A673 (cell line): Measurements from ENCODE around the gene EML1. TPM values are rescaled to one million over a fixed set of nuclear protein-coding genes. Genes with fewer than 3 reads are reported as not detected.

ENCODE experiments used
- BruUV-seq: library from RNA; stranded (reverse); fragments of 400-500 nt; replicated peaks from 2 replicates; lab custom pipeline; 2021; lab: Mats Ljungman, UMichigan
- CTCF ChIA-PET: fragments of 300-600 bp; sonication (Branson Sonifier 250); formaldehyde crosslinking; loops from one replicate; lab custom pipeline; 2022; ENCODE audit warnings: antibody characterized with exemption; lab: Charles Lee
- POLR2A ChIA-PET: fragments of 300-600 bp; sonication (Branson Sonifier 250); formaldehyde crosslinking; loops from one replicate; lab custom pipeline; 2022; ENCODE audit warnings: antibody characterized with exemption; ENCODE audit not compliant: low non-redundant PET; lab: Charles Lee
- DNase-seq: peaks from one replicate; pipeline ENCODE4 v3.0.0-alpha.2; 2015; ENCODE audit warnings: low spot score
- H3K27ac ChIP-seq: fragments of 200-600 bp; sonication (generic); 2 replicates; pipeline ENCODE4 v1.5.1; 2016; ENCODE audit warnings: mixed run types, low read depth, mild to moderate bottlenecking, mixed read lengths, antibody characterized with exemption, low read length; ENCODE audit not compliant: poor library complexity, severe bottlenecking
- H3K27me3 ChIP-seq: fragments of 200-600 bp; sonication (generic); replicated peaks from 2 replicates; pipeline ENCODE4 v1.6.1; 2017; ENCODE audit warnings: mixed run types, low read depth, mild to moderate bottlenecking, mixed read lengths, antibody characterized with exemption, low read length; ENCODE audit not compliant: insufficient read depth, poor library complexity
- H3K36me3 ChIP-seq: fragments of 200-600 bp; sonication (generic); 2 replicates; pipeline ENCODE4 v1.6.1; 2016; ENCODE audit warnings: mixed run types, mild to moderate bottlenecking, mixed read lengths, antibody characterized with exemption, low read length; ENCODE audit not compliant: insufficient read depth, poor library complexity, severe bottlenecking
- H3K4me1 ChIP-seq: fragments of 200-600 bp; sonication (generic); 2 replicates; pipeline ENCODE4 v1.6.1; 2017; ENCODE audit warnings: mixed run types, mild to moderate bottlenecking, mixed read lengths, antibody characterized with exemption, low read length; ENCODE audit not compliant: insufficient read depth, poor library complexity, severe bottlenecking
- H3K4me3 ChIP-seq: fragments of 200-600 bp; sonication (generic); 2 replicates; pipeline ENCODE4 v1.5.1; 2016; ENCODE audit warnings: low read depth, mixed run types, mild to moderate bottlenecking, mixed read lengths, low read length; ENCODE audit not compliant: poor library complexity, severe bottlenecking
- H3K9me3 ChIP-seq: fragments of 200-600 bp; sonication (generic); 2 replicates; pipeline ENCODE4 v1.6.1; 2016; ENCODE audit warnings: mixed run types, low read depth, mild to moderate bottlenecking, mixed read lengths, antibody characterized with exemption, low read length; ENCODE audit not compliant: poor library complexity, severe bottlenecking
- EZH2 ChIP-seq: fragments of 200-600 bp; sonication (generic); IDR thresholded peaks from 2 replicates; pipeline ENCODE4 v1.6.1; 2017; ENCODE audit warnings: borderline replicate concordance, low read depth, mild to moderate bottlenecking, mixed read lengths, antibody characterized with exemption, low read length; ENCODE audit not compliant: poor library complexity, severe bottlenecking
- intact Hi-C: fragments of 100-400 bp; cut with micrococcal nuclease; formaldehyde crosslinking; loops from one replicate; pipeline ENCODE4 v1.10.0; 2022; ENCODE audit not compliant: unreplicated experiment
- total RNA-seq: library from RNA; stranded (reverse); gene quantifications from 2 replicates; pipeline ENCODE4 v1.2.3, GENCODE V29; 2021
- TF ChIP-seq, protein P1 (sequence below): fragments of 300-800, 200-600 bp; sonication (generic); conservative IDR thresholded peaks from 2 replicates; pipeline ENCODE4 v1.5.1; 2017; ENCODE audit warnings: low read depth, mild to moderate bottlenecking, antibody characterized with exemption, low read length, moderate library complexity, mixed read lengths

EML1 gene
- total RNA-seq, 1 experiment from 2014 or later = 34.1 TPM

DNA sequence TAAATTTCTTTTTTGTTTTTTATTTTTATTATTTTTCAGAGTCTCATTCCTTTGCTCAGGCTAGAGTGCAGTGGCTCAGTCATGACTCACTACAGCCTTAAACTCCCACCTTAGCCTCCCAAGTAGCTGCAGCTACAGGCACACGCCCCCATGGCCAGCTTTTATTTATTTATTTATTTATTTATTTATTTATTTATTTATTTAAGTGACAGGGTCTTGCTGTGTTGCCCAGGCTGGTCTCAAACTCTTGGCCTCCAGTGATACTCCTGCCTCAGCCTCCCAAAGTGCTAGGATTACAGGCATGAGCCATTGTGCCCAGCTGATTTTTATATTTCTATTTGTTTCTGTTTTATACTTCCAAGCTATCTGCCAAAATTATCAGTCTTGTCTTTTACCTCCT is 182.8 kb downstream of the EML1 start:
- CTCF ChIA-PET = no interaction called here

DNA sequence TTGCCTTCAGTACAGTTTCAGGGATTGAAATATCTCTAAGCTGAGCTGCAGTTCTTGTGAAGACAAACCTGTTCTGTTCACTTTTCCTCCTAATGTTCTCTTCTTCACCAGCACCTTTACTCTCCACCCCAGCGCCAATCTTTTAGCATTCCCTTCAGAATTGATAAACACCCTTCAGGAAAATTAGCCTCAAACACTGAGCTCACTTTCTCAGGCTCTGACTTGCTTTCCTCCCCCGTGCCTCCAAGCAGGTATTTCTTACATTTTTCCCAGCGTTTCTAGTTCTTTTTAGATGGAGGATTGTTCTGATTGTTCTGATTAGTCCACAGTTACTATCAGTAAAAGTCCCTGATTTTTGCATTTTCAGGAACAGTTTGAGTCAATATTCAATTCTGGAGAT is 183.5 kb downstream of the EML1 start:
- Histone ChIP-seq H3K4me1 (no peaks in the 10 kb centered on the region), H3K27ac (no peak overlapping the region), H3K27me3 (no peaks in the 10 kb centered on the region), H3K36me3 (no peaks in the 10 kb centered on the region), H3K4me3 (no peak overlapping the region), H3K9me3 (peaks cover 12% of the 10 kb centered on the region)
- DNase-seq = no peak
- no peak for TF ChIP-seq EZH2
- TF ChIP-seq, protein P1, sequence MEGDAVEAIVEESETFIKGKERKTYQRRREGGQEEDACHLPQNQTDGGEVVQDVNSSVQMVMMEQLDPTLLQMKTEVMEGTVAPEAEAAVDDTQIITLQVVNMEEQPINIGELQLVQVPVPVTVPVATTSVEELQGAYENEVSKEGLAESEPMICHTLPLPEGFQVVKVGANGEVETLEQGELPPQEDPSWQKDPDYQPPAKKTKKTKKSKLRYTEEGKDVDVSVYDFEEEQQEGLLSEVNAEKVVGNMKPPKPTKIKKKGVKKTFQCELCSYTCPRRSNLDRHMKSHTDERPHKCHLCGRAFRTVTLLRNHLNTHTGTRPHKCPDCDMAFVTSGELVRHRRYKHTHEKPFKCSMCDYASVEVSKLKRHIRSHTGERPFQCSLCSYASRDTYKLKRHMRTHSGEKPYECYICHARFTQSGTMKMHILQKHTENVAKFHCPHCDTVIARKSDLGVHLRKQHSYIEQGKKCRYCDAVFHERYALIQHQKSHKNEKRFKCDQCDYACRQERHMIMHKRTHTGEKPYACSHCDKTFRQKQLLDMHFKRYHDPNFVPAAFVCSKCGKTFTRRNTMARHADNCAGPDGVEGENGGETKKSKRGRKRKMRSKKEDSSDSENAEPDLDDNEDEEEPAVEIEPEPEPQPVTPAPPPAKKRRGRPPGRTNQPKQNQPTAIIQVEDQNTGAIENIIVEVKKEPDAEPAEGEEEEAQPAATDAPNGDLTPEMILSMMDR = no peak
- ChIA-PET CTCF (no interaction called here), POLR2A (no interaction called here)
- BruUV-seq = no TSS peak
- intact Hi-C loops = no loop called here

More for the DNA sequence above, 182.8 kb downstream of the EML1 start:
- Histone ChIP-seq H3K27ac (no peak overlapping the region), H3K9me3 (peaks cover 12% of the 10 kb centered on the region), H3K36me3 (no peaks in the 10 kb centered on the region), H3K4me1 (no peaks in the 10 kb centered on the region), H3K4me3 (no peak overlapping the region), H3K27me3 (no peaks in the 10 kb centered on the region)
- TF ChIP-seq, protein P1 = no peak
- TF ChIP-seq EZH2 = no peak
- POLR2A ChIA-PET = no interaction called here
- no peak for DNase-seq
- BruUV-seq = no TSS peak
- intact Hi-C loops = no loop called here

DNA sequence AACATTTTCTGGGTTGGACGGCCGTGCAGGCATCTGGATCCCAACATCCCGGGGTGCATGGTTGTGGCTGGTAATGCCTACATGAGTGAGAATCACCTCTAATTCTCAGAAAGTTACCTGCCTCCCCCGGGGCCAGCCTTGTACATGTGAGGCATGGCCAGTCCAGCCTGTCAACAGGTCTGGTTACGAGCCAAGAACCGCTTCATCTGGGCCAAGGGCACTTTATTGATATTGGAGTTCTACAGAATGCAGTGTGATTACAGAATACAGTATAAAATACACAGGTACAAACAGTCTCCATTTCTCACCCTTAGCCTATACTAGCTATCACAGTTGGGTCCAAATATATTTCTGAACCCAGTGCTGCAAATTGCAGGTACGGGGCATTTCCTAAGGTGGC is 187.1 kb downstream of the EML1 start:
- intact Hi-C loops = loop anchor here (5.0 kb wide), 2 partner anchors 212 to 397 kb away; partner anchors contain the start of gene WDR25
- TF ChIP-seq, protein P1 = no peak
- no peak for TF ChIP-seq EZH2
- no peak overlapping the region for H3K4me3 ChIP-seq
- H3K36me3 ChIP-seq = no peaks in the 10 kb centered on the region
- ChIA-PET POLR2A (no interaction called here), CTCF (interaction anchor here (0.7 kb wide), 1 partner anchor 129 kb away, joined by 4 read pairs; no protein-coding TSS in a partner anchor)
- DNase-seq = no peak
- BruUV-seq = no TSS peak
- H3K9me3 ChIP-seq = peaks cover 2% of the 10 kb centered on the region
- H3K27ac ChIP-seq = no peak overlapping the region
- H3K4me1 ChIP-seq = no peaks in the 10 kb centered on the region
- H3K27me3 ChIP-seq = no peaks in the 10 kb centered on the region
